ENCODE data around the gene SRRM2.

Gene SRRM2

GRCh38 chr16:2743007-2743810 is 9.2 kb upstream of the SRRM2 start:
- Histone ChIP-seq H3K36me3 (ENCODE audit: insufficient read depth, low read length) (no peaks in the 10 kb centered on the region), H3K9me3 (replicated peaks; ENCODE audit: low read length) (no peaks in the 10 kb centered on the region), H3K4me3 (ENCODE audit: low read length) (no peak overlapping the region), H3K4me1 (ENCODE audit: control insufficient read depth, insufficient read depth, low read length) (no peaks in the 10 kb centered on the region), H3K4me2 (ENCODE audit: low read length) (no peak overlapping the region), H3K27me3 (ENCODE audit: control insufficient read depth, insufficient read depth, low read length) (peaks cover 3% of the 10 kb centered on the region), H3K9ac (ENCODE audit: low read depth, low read length) (no peak overlapping the region)

- Histone ChIP-seq H3K9me3 (replicated peaks; ENCODE audit: low read length) (no peaks in the 10 kb centered on the region), H3K4me2 (ENCODE audit: low read length) (no peak overlapping the region), H3K4me1 (ENCODE audit: control insufficient read depth, insufficient read depth, low read length) (no peaks in the 10 kb centered on the region), H3K9ac (ENCODE audit: low read depth, low read length) (no peak overlapping the region), H3K4me3 (ENCODE audit: low read length) (no peak overlapping the region), H3K27me3 (ENCODE audit: control insufficient read depth, insufficient read depth, low read length) (peaks cover 3% of the 10 kb centered on the region), H3K36me3 (ENCODE audit: insufficient read depth, low read length) (no peaks in the 10 kb centered on the region)
Observed at GRCh38 chr16:2744711-2745110, 7.7 kb upstream of the SRRM2 start.

- Histone ChIP-seq H3K9ac (ENCODE audit: low read depth, low read length) (no peak overlapping the region), H3K4me3 (ENCODE audit: low read length) (no peak overlapping the region), H3K9me3 (replicated peaks; ENCODE audit: low read length) (no peaks in the 10 kb centered on the region), H3K4me2 (ENCODE audit: low read length) (no peak overlapping the region), H3K27me3 (ENCODE audit: control insufficient read depth, insufficient read depth, low read length) (peaks cover 3% of the 10 kb centered on the region), H3K4me1 (ENCODE audit: control insufficient read depth, insufficient read depth, low read length) (no peaks in the 10 kb centered on the region), H3K36me3 (ENCODE audit: insufficient read depth, low read length) (no peaks in the 10 kb centered on the region)
Observed at GRCh38 chr16:2745116-2745890, 7.1 kb upstream of the SRRM2 start.

GRCh38 chr16:2745961-2746360 is 6.5 kb upstream of the SRRM2 start:
- Histone ChIP-seq H3K27me3 (ENCODE audit: control insufficient read depth, insufficient read depth, low read length) (peaks cover 3% of the 10 kb centered on the region), H3K4me3 (ENCODE audit: low read length) (no peak overlapping the region), H3K9me3 (replicated peaks; ENCODE audit: low read length) (no peaks in the 10 kb centered on the region), H3K4me1 (ENCODE audit: control insufficient read depth, insufficient read depth, low read length) (no peaks in the 10 kb centered on the region), H3K4me2 (ENCODE audit: low read length) (no peak overlapping the region), H3K9ac (ENCODE audit: low read depth, low read length) (no peak overlapping the region), H3K36me3 (ENCODE audit: insufficient read depth, low read length) (no peaks in the 10 kb centered on the region)

GRCh38 chr16:2748757-2749455 is 3.5 kb upstream of the SRRM2 start:
- Histone ChIP-seq H3K9ac (ENCODE audit: low read depth, low read length) (no peak overlapping the region), H3K9me3 (replicated peaks; ENCODE audit: low read length) (no peaks in the 10 kb centered on the region), H3K36me3 (ENCODE audit: insufficient read depth, low read length) (no peaks in the 10 kb centered on the region), H3K4me3 (ENCODE audit: low read length) (no peak overlapping the region), H3K27me3 (ENCODE audit: control insufficient read depth, insufficient read depth, low read length) (peaks cover under 1% of the 10 kb centered on the region), H3K4me1 (ENCODE audit: control insufficient read depth, insufficient read depth, low read length) (peaks cover 9% of the 10 kb centered on the region), H3K4me2 (ENCODE audit: low read length) (no peak overlapping the region)

GRCh38 chr16:2749476-2749875 is 3.0 kb upstream of the SRRM2 start:
- no peak overlapping the region for H3K4me2 ChIP-seq (ENCODE audit: low read length)
- H3K9ac ChIP-seq (ENCODE audit: low read depth, low read length): no peak overlapping the region
- peaks cover 11% of the 10 kb centered on the region for H3K4me1 ChIP-seq (ENCODE audit: control insufficient read depth, insufficient read depth, low read length)
- no peaks in the 10 kb centered on the region for H3K9me3 ChIP-seq (replicated peaks; ENCODE audit: low read length)
- H3K36me3 ChIP-seq (ENCODE audit: insufficient read depth, low read length): peaks cover 2% of the 10 kb centered on the region
- no peak overlapping the region for H3K4me3 ChIP-seq (ENCODE audit: low read length)
- H3K27me3 ChIP-seq (ENCODE audit: control insufficient read depth, insufficient read depth, low read length): no peaks in the 10 kb centered on the region

GRCh38 chr16:2749936-2750335 is 2.5 kb upstream of the SRRM2 start:
- no peak overlapping the region for H3K4me3 ChIP-seq (ENCODE audit: low read length)

GRCh38 chr16:2751577-2752034 is 832 bp upstream of the SRRM2 start:
- Histone ChIP-seq H3K9ac (ENCODE audit: low read depth, low read length) (peak overlapping the region; percentile 95), H3K4me1 (ENCODE audit: control insufficient read depth, insufficient read depth, low read length) (peaks cover 27% of the 10 kb centered on the region), H3K27me3 (ENCODE audit: control insufficient read depth, insufficient read depth, low read length) (no peaks in the 10 kb centered on the region), H3K9me3 (replicated peaks; ENCODE audit: low read length) (no peaks in the 10 kb centered on the region), H3K36me3 (ENCODE audit: insufficient read depth, low read length) (peaks cover 10% of the 10 kb centered on the region), H3K4me3 (ENCODE audit: low read length) (peak overlapping the region; percentile 86), H3K4me2 (ENCODE audit: low read length) (peak overlapping the region; percentile 94)

More at GRCh38 chr16:2749936-2750335, 2.5 kb upstream of the SRRM2 start:
- Histone ChIP-seq H3K4me1 (ENCODE audit: control insufficient read depth, insufficient read depth, low read length) (peaks cover 16% of the 10 kb centered on the region), H3K9ac (ENCODE audit: low read depth, low read length) (no peak overlapping the region), H3K4me2 (ENCODE audit: low read length) (no peak overlapping the region), H3K27me3 (ENCODE audit: control insufficient read depth, insufficient read depth, low read length) (no peaks in the 10 kb centered on the region), H3K36me3 (ENCODE audit: insufficient read depth, low read length) (peaks cover 5% of the 10 kb centered on the region), H3K9me3 (replicated peaks; ENCODE audit: low read length) (no peaks in the 10 kb centered on the region)

- H3K27me3 ChIP-seq (ENCODE audit: control insufficient read depth, insufficient read depth, low read length): no peaks in the 10 kb centered on the region
- H3K36me3 ChIP-seq (ENCODE audit: insufficient read depth, low read length): peaks cover 24% of the 10 kb centered on the region
- H3K4me3 ChIP-seq (ENCODE audit: low read length): peak overlapping the region; percentile 86
- H3K9ac ChIP-seq (ENCODE audit: low read depth, low read length): peak overlapping the region; percentile 95
- H3K4me2 ChIP-seq (ENCODE audit: low read length): peak overlapping the region; percentile 94
- H3K9me3 ChIP-seq (replicated peaks; ENCODE audit: low read length): no peaks in the 10 kb centered on the region
- H3K4me1 ChIP-seq (ENCODE audit: control insufficient read depth, insufficient read depth, low read length): peaks cover 27% of the 10 kb centered on the region
Observed at GRCh38 chr16:2752850-2753732, 653 bp downstream of the SRRM2 start.

GRCh38 chr16:2753733-2754020 is 1.2 kb downstream of the SRRM2 start:
- Histone ChIP-seq H3K4me2 (ENCODE audit: low read length) (peak overlapping the region; percentile 94), H3K36me3 (ENCODE audit: insufficient read depth, low read length) (peaks cover 30% of the 10 kb centered on the region), H3K4me3 (ENCODE audit: low read length) (peak overlapping the region; percentile 86), H3K27me3 (ENCODE audit: control insufficient read depth, insufficient read depth, low read length) (no peaks in the 10 kb centered on the region), H3K9me3 (replicated peaks; ENCODE audit: low read length) (no peaks in the 10 kb centered on the region), H3K4me1 (ENCODE audit: control insufficient read depth, insufficient read depth, low read length) (peaks cover 27% of the 10 kb centered on the region), H3K9ac (ENCODE audit: low read depth, low read length) (peak overlapping the region; percentile 95)

GRCh38 chr16:2755158-2755557 is 2.7 kb downstream of the SRRM2 start:
- H3K36me3 ChIP-seq (ENCODE audit: insufficient read depth, low read length): peaks cover 45% of the 10 kb centered on the region
- peak overlapping the region; percentile 95 for H3K9ac ChIP-seq (ENCODE audit: low read depth, low read length)
- no peaks in the 10 kb centered on the region for H3K9me3 ChIP-seq (replicated peaks; ENCODE audit: low read length)
- peak overlapping the region; percentile 86 for H3K4me3 ChIP-seq (ENCODE audit: low read length)
- H3K4me1 ChIP-seq (ENCODE audit: control insufficient read depth, insufficient read depth, low read length): peaks cover 27% of the 10 kb centered on the region
- H3K4me2 ChIP-seq (ENCODE audit: low read length): peak overlapping the region; percentile 94
- H3K27me3 ChIP-seq (ENCODE audit: control insufficient read depth, insufficient read depth, low read length): no peaks in the 10 kb centered on the region
